Testis (tissue), 3 donors: ENCODE data around the gene SMYD5. TPM values are rescaled to one million over a fixed set of nuclear protein-coding genes. Genes with fewer than 3 reads are reported as not detected.

ENCODE experiments used
- DNase-seq: peaks from one replicate; pipeline ENCODE4 v3.0.0-alpha.2; 2019
- H3K27ac ChIP-seq, 2 donors: fragments of 200-600 bp; sonication (generic); one replicate each; pipeline ENCODE4 v1.5.1; 2019
- H3K27me3 ChIP-seq: fragments of 200-600 bp; sonication (generic); one replicate; pipeline ENCODE4 v1.5.1; 2019
- H3K36me3 ChIP-seq: fragments of 200-600 bp; sonication (generic); one replicate; pipeline ENCODE4 v1.5.1; 2017; ENCODE audit warnings: low read depth; ENCODE audit errors: missing control alignments
- H3K4me1 ChIP-seq: fragments of 200-600 bp; sonication (generic); one replicate; pipeline ENCODE4 v1.5.1; 2019
- H3K4me3 ChIP-seq, 2 donors: fragments of 200-600 bp; sonication (generic); one replicate each; pipeline ENCODE4 v1.5.1; 2017 to 2019
- H3K9me3 ChIP-seq: fragments of 200-600 bp; sonication (generic); one replicate; pipeline ENCODE4 v1.5.1; 2017
- CTCF ChIP-seq, 3 experiments: fragments of 450-650 bp in 2 of 3; fragments of 200-600 bp in 1 of 3; sonication (generic) in 1 of 3; IDR thresholded peaks; one replicate each; pipeline ENCODE4 v1.5.1; 2016 to 2019; ENCODE audit warnings: antibody characterized with exemption in 3 of 3, mild to moderate bottlenecking in 2 of 3, moderate library complexity in 1 of 3
- POLR2A ChIP-seq: fragments of 450-650 bp; IDR thresholded peaks from one replicate; pipeline ENCODE4 v1.6.1; 2017; ENCODE audit warnings: antibody characterized with exemption, mild to moderate bottlenecking, moderate library complexity
- WGBS, 2 donors: methylation state at CpG; one replicate each; pipeline ENCODE4 v1.1.5; 2018; 5-methylcytosine and 5-hydroxymethylcytosine counted together
- intact Hi-C: fragments of 100-400 bp; cut with DNase I; formaldehyde crosslinking; loops from one replicate; pipeline ENCODE4 v1.15.1; 2023; ENCODE audit warnings: low total_unique reads
- polyA plus RNA-seq: library from polyadenylated mRNA; stranded (reverse); fragments of 350-450 nt; fragmentation: Illumina TruSeq; extraction: RNeasy Lipid Tissue Mini Kit (QIAGEN cat#74804); gene quantifications from one replicate; pipeline ENCODE4 v1.2.3, GENCODE V29; 2014; ENCODE audit warnings: low read depth, low replicate concordance; ENCODE audit not compliant: insufficient read depth
- total RNA-seq, 2 donors: library from RNA; depleted of rRNA; stranded (reverse); fragments of >200 nt; gene quantifications; one replicate each; pipeline ENCODE4 v1.2.3, GENCODE V29; 2016

SMYD5 gene
- total and polyA plus RNA-seq, 3 donors from 2014 or later = 36.4 to 58.2 (median 53.0) TPM

GRCh38 chr2:73176205-73176880 lies 37.7 kb upstream of the SMYD5 start:
- intact Hi-C loops = no loop called here
- TF ChIP-seq CTCF (IDR thresholded peaks at IDR 0.05) = no peak
- WGBS, 2 donors = 2 to 4% methylated on average over 28 to 31 of the region's 31 CpGs
- Histone ChIP-seq H3K4me3 (peak overlapping the region; percentile 19 to 67), H3K27me3 (no peaks in the 10 kb centered on the region), H3K36me3 (no peaks in the 10 kb centered on the region), H3K27ac (peak overlapping the region in 1 of 2 donors; percentile 60), H3K9me3 (no peaks in the 10 kb centered on the region), H3K4me1 (peaks cover 21% of the 10 kb centered on the region)
- DNase-seq = no peak

- Histone ChIP-seq H3K27ac (peak overlapping the region in 1 of 2 donors; percentile 60), H3K27me3 (no peaks in the 10 kb centered on the region), H3K4me1 (peaks cover 21% of the 10 kb centered on the region), H3K4me3 (peak overlapping the region; percentile 54 to 67), H3K36me3 (no peaks in the 10 kb centered on the region), H3K9me3 (no peaks in the 10 kb centered on the region)
- WGBS, 2 donors = 1 to 2% methylated on average over 53 to 56 of the region's 56 CpGs
- DNase-seq = peak; percentile 95
- intact Hi-C loops = no loop called here
- peak; percentile 96 for TF ChIP-seq CTCF (IDR thresholded peaks at IDR 0.05)
- no peak for TF ChIP-seq POLR2A
These were observed 37.0 kb upstream of the SMYD5 start for GRCh38 chr2:73176881-73177644.

GRCh38 chr2:73177645-73178255 lies 36.3 kb upstream of the SMYD5 start:
- no peaks in the 10 kb centered on the region for H3K36me3 ChIP-seq
- TF ChIP-seq POLR2A (no peak), CTCF (IDR thresholded peaks at IDR 0.05) (no peak)
- no peak for DNase-seq
- peaks cover 21% of the 10 kb centered on the region for H3K4me1 ChIP-seq
- 2 to 4% methylated on average over 11 to 12 of the region's 12 CpGs for WGBS, 2 donors
- no peaks in the 10 kb centered on the region for H3K9me3 ChIP-seq
- intact Hi-C loops = no loop called here
- H3K27ac ChIP-seq = no peak overlapping the region
- H3K27me3 ChIP-seq = no peaks in the 10 kb centered on the region
- H3K4me3 ChIP-seq = peak overlapping the region; percentile 54 to 67

GRCh38 chr2:73185965-73186364 lies 28.1 kb upstream of the SMYD5 start:
- Histone ChIP-seq H3K4me3 (no peak overlapping the region), H3K36me3 (no peaks in the 10 kb centered on the region), H3K27me3 (no peaks in the 10 kb centered on the region), H3K27ac (no peak overlapping the region), H3K9me3 (no peaks in the 10 kb centered on the region), H3K4me1 (no peaks in the 10 kb centered on the region)
- no peak for TF ChIP-seq CTCF (IDR thresholded peaks at IDR 0.05)
- no peak for TF ChIP-seq POLR2A
- 83 to 92% methylated on average over 2 of the region's 2 CpGs for WGBS, 2 donors
- intact Hi-C loops = no loop called here
- DNase-seq = no peak
